Muscle of leg (tissue), 11 donors: ENCODE measurements around the gene C1orf159. TPM values are rescaled to one million over a fixed set of nuclear protein-coding genes. Genes with fewer than 3 reads are reported as not detected.
"Not testable (repeated sequence)": the region's sequence is repeated elsewhere in the genome, so short reads cannot be mapped to it uniquely, and the experiment has no call there.

Source experiments
- DNase-seq: peaks from one replicate; pipeline ENCODE4 v3.0.0; 2013
- H3K27ac ChIP-seq: one replicate; pipeline ENCODE4 v1.5.1; 2013; ENCODE audit warnings: mild to moderate bottlenecking, low read length, control low read depth
- H3K27me3 ChIP-seq: one replicate; pipeline ENCODE4 v1.6.1; 2013; ENCODE audit warnings: low read length; ENCODE audit not compliant: control insufficient read depth, insufficient read depth
- H3K36me3 ChIP-seq: one replicate; pipeline ENCODE4 v1.6.1; 2013; ENCODE audit warnings: low read length; ENCODE audit not compliant: control insufficient read depth, insufficient read depth
- H3K4me1 ChIP-seq: one replicate; pipeline ENCODE4 v1.6.1; 2013; ENCODE audit warnings: low read length; ENCODE audit not compliant: control insufficient read depth, insufficient read depth
- H3K4me3 ChIP-seq: one replicate; pipeline ENCODE4 v1.5.1; 2013; ENCODE audit warnings: low read length, control low read depth
- H3K9me3 ChIP-seq: replicated peaks from 2 replicates; pipeline ENCODE4 v1.6.1; 2013; ENCODE audit warnings: low read depth, low read length; ENCODE audit not compliant: control insufficient read depth
- WGBS: methylation state at CpG from one replicate; pipeline ENCODE4 v1.1.5; 2013; ENCODE audit warnings: missing lambda C conversion rate; ENCODE audit not compliant: insufficient coverage; 5-methylcytosine and 5-hydroxymethylcytosine counted together
- polyA plus RNA-seq, 8 donors: library from polyadenylated mRNA; unstranded; fragments of 120-200 nt; gene quantifications; one replicate each; pipeline versions ENCODE4 v1.2.1 to v1.2.3, GENCODE V29; 2013; ENCODE audit warnings: inconsistent platforms in 1 of 8, low replicate concordance in 1 of 8; ENCODE audit not compliant: insufficient read length in 8 of 8, insufficient read depth in 1 of 8
- total RNA-seq: library from RNA; stranded (reverse); fragments of 120-200 nt; gene quantifications from one replicate; pipeline ENCODE4 v1.2.4, GENCODE V29; 2013

Gene C1orf159
- total and polyA plus RNA-seq, 9 donors = 4.5 to 8.4 (median 6.1) TPM

- no peak overlapping the region for H3K27ac ChIP-seq
- peaks cover 29% of the 10 kb centered on the region for H3K27me3 ChIP-seq
- peaks cover 14% of the 10 kb centered on the region for H3K4me1 ChIP-seq
- H3K4me3 ChIP-seq = no peak overlapping the region
- H3K9me3 ChIP-seq = no peaks in the 10 kb centered on the region
- H3K36me3 ChIP-seq = no peaks in the 10 kb centered on the region
- WGBS = 74% methylated on average over 19 of the region's 19 CpGs
- DNase-seq = no peak
Measured at GRCh38 chr1:1142844-1143243, 27.0 kb upstream of the C1orf159 start.

- H3K27me3 ChIP-seq = peaks cover 34% of the 10 kb centered on the region
- not testable (repeated sequence) for DNase-seq
- 55% methylated on average over 14 of the region's 15 CpGs for WGBS
Measured at GRCh38 chr1:1142352-1142751, 26.5 kb upstream of the C1orf159 start.

GRCh38 chr1:1141911-1142250, 26.0 kb upstream of the C1orf159 start:
- peaks cover 20% of the 10 kb centered on the region for H3K4me1 ChIP-seq
- no peak overlapping the region for H3K27ac ChIP-seq
- DNase-seq = no peak
- H3K36me3 ChIP-seq = no peaks in the 10 kb centered on the region
- no peak overlapping the region for H3K4me3 ChIP-seq
- H3K27me3 ChIP-seq = peaks cover 37% of the 10 kb centered on the region
- H3K9me3 ChIP-seq = no peaks in the 10 kb centered on the region
- WGBS = 68% methylated on average over 13 of the region's 15 CpGs

More at GRCh38 chr1:1142352-1142751, 26.5 kb upstream of the C1orf159 start:
- not testable (repeated sequence) for H3K9me3 ChIP-seq, H3K4me3 ChIP-seq, H3K36me3 ChIP-seq, H3K27ac ChIP-seq
- peaks cover 17% of the 10 kb centered on the region for H3K4me1 ChIP-seq

GRCh38 chr1:1141244-1141910, 25.5 kb upstream of the C1orf159 start:
- no peaks in the 10 kb centered on the region for H3K36me3 ChIP-seq
- no peaks in the 10 kb centered on the region for H3K9me3 ChIP-seq
- peaks cover 25% of the 10 kb centered on the region for H3K4me1 ChIP-seq
- DNase-seq = no peak
- 37% methylated on average over 13 of the region's 25 CpGs for WGBS
- H3K27me3 ChIP-seq = peaks cover 41% of the 10 kb centered on the region
- H3K27ac ChIP-seq = no peak overlapping the region
- no peak overlapping the region for H3K4me3 ChIP-seq

- WGBS = 68% methylated on average over 11 of the region's 18 CpGs
- no peaks in the 10 kb centered on the region for H3K36me3 ChIP-seq
- H3K4me3 ChIP-seq = no peak overlapping the region
- H3K9me3 ChIP-seq = no peaks in the 10 kb centered on the region
- no peak overlapping the region for H3K27ac ChIP-seq
- peaks cover 42% of the 10 kb centered on the region for H3K27me3 ChIP-seq
- peaks cover 31% of the 10 kb centered on the region for H3K4me1 ChIP-seq
- DNase-seq = no peak
Measured at GRCh38 chr1:1140673-1141072, 24.8 kb upstream of the C1orf159 start.

- H3K4me1 ChIP-seq = peaks cover 43% of the 10 kb centered on the region
- H3K27me3 ChIP-seq = peaks cover 34% of the 10 kb centered on the region
- no peak overlapping the region for H3K4me3 ChIP-seq
- no peaks in the 10 kb centered on the region for H3K9me3 ChIP-seq
- 7% methylated on average over 20 of the region's 36 CpGs for WGBS
- H3K27ac ChIP-seq = no peak overlapping the region
- DNase-seq = no peak
- no peaks in the 10 kb centered on the region for H3K36me3 ChIP-seq
Measured at GRCh38 chr1:1137256-1138045, 21.6 kb upstream of the C1orf159 start.

GRCh38 chr1:1136547-1137230, 20.8 kb upstream of the C1orf159 start:
- Histone ChIP-seq H3K4me1 (peaks cover 50% of the 10 kb centered on the region), H3K27me3 (peaks cover 29% of the 10 kb centered on the region), H3K4me3 (no peak overlapping the region), H3K9me3 (no peaks in the 10 kb centered on the region), H3K36me3 (no peaks in the 10 kb centered on the region), H3K27ac (no peak overlapping the region)
- no peak for DNase-seq
- 15% methylated on average over 43 of the region's 48 CpGs for WGBS

- DNase-seq = peak; percentile 85
- 79% methylated on average over 14 of the region's 20 CpGs for WGBS
- Histone ChIP-seq H3K4me1 (peaks cover 52% of the 10 kb centered on the region), H3K9me3 (no peaks in the 10 kb centered on the region), H3K36me3 (no peaks in the 10 kb centered on the region), H3K4me3 (no peak overlapping the region), H3K27ac (peak overlapping the region; percentile 29), H3K27me3 (peaks cover 23% of the 10 kb centered on the region)
Measured at GRCh38 chr1:1135339-1136136, 19.6 kb upstream of the C1orf159 start.

GRCh38 chr1:1134300-1134970, 18.5 kb upstream of the C1orf159 start:
- Histone ChIP-seq H3K9me3 (no peaks in the 10 kb centered on the region), H3K36me3 (no peaks in the 10 kb centered on the region), H3K4me1 (peaks cover 56% of the 10 kb centered on the region), H3K27ac (no peak overlapping the region), H3K27me3 (peaks cover 21% of the 10 kb centered on the region), H3K4me3 (no peak overlapping the region)
- 84% methylated on average over 23 of the region's 28 CpGs for WGBS
- no peak for DNase-seq
